IPS-NIHi7 (cell line): Measurements from ENCODE around the gene INMT.

Experiments used
- DNase-seq: peaks from one replicate; pipeline ENCODE4 v3.0.0; 2012; ENCODE audit warnings: mixed read lengths; ENCODE audit errors: extremely low spot score

The INMT gene

DNA sequence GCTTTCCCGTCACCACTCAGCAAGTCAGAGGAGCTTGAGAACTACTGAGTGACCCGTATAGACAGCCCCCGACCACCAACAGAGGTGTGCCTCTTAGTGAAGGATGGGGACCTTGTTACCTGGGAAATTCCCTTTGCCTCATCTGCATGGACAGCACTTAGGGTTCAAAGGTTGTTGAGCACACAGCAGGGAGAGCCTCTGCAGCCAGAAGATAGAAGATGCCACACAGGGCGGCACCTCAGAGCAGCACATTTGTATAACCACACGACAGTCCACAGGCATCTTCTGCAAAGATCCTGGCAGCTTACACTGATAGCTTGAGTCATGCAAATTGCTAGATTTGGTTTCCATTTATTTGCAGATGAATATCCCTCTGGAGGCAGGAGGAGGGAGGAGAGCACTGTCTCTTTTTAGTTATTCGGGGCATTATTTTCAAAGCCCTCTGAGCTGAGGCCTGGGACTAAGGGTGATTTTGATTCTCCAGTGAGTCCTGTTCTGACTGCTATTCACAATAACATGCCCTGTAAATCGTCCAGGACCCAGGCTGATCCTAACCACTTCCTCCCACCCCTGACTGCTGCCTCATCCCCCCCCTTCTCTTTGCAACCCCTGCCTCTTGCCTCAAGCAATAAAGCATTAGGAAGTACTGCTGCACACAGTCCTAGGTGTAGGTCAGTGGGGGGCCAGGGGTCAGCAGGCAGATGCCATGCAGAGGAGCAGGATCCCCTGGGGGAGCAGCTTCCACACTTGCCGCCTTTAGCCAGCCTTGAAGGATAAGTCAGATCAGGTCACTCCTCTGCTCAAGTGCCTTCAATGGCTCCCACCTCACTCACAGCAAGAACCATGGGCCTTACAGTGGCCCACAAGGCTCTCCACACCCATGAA lies 24.6 kb upstream of the INMT start:
- no peak for DNase-seq

DNA sequence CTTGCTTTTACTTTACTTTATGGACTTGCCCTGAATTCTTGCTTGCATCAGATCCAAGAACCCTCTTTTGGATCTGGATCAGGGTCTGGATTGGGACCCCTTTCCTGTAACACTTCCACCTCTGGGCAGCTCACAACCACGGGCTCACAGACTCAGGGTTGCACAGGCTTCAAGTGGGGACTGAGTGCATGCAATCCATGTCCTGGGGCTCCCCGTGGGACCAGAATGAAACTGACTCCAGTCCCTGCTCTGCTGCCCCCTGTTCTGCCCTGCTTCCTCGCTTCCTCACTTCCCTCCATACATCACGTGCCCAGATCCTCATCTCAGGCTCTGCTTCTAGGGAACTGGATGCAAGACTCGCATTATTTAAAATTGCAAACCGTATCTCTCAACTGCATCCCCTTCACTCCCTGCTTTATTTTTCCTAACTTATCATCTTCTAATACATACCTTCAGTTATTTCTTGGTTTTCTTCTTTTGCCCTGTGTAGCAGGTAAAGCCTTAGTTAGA lies 23.3 kb upstream of the INMT start:
- DNase-seq, result no peak

DNA sequence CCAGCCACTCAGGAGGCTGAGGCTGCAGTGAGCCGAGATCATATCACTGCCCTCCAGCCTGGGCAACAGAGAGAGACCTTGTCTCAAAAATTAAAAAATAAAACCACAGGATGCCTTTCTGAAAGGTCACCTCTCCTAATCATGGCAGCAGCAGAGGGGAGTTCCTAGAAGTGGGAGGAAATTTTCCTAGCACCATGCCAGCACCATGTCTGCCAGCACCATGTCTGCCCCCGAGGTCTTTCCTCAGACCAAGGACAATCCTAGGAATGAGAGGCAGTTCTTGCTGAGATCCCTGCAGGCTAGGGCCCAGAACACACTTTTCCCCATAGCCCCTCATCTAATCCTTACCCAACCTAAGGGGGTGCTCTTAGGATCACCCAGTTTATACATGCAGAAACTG lies 22.3 kb upstream of the INMT start:
- DNase-seq, result no peak

DNA sequence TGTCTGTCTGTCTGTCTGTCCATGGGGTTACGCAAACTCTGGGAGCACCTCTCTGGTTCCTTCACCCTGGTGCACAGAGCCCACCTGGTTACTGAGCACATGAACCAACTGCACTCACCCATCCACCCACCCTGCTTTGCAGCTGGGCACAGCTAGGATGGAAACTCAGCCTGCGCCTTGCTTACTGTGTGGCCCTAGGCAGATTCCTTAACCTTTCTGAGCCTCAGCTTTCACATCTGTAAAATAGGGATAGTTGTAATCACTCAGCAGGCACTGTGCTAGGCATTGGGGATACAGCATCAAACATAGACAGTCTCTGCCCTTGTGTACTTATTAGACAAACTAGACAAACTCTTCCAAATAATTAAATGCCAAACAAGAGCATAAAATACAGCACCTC lies 21.8 kb upstream of the INMT start:
- no peak for DNase-seq

DNA sequence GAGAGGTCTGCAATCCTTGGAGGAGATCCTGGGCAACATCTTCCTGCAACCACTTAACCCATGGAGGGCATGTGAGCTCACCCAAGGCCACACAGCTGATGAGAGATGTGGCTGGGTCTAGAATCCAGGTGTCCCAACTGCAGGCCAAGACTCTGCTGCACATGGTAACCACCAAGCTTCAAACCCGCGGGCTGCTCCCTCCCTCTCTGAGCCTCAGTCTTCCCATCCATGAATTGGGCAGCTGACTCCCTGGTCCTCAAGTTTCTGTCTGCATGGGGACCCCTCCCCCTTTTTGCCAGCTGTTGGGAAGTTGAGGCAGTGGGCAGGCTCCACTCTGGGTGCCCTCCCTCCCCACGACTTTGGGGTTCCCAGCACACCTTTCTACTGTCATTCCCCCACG lies 20.9 kb upstream of the INMT start:
- DNase-seq, result no peak

DNA sequence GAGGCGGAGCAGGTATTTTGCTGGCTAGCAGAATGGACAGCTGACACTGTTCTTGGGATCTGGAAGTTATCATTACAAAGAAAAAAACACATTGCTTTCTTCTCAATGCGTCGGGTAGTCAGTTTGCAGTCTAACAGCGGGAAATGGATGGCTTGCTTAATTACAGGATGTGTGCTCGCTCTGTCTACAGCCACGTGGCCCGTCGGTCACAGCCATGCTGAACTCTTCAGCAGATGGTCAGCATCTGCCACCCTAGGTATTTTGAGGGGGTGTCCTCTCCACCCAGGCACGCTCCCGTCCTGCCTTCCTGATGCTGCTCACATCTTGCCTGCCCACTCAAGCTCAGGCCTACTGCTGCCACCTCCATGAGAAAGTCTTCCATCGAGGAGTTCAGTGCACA lies 20.4 kb upstream of the INMT start:
- no peak for DNase-seq

DNA sequence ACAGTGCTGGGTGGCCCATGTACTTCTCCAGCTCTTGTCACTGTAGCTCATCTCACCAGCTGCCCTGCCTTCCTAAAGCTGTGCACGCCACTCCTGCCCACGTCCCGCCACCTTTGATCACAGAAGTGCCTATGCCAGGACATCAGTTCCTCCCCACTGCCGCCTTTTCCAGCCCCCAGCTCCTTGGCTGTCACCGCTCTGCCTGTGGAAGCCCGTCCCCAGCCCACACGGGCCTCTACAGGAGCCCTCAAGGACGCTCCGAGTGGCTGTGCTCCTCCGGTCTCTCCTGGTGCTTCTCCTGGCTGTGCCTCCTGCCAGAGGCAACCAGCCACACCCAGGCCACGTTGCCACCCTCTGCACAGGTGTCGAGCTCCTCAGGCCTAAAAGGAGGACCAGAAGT lies 19.3 kb upstream of the INMT start:
- no peak for DNase-seq

DNA sequence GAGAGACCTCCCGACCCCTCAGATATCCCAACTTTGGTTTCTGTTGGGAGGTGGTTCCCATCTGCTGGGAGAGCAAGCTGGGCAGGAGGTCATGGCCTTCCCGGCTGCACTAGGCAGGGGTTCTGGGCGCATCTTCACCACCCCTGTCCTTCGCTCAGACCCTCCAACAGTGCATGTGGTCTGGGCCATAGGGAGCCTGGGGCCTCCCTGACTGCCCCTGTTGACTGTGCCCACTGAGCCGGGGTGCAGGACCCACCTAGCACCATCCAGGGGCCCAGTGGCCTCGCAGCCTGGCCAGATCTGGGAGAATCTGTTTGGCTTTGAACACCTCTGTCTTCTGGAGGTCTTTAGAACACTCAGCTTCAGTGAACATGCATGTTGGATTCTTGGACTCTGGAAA lies 18.7 kb upstream of the INMT start:
- DNase-seq, result no peak

DNA sequence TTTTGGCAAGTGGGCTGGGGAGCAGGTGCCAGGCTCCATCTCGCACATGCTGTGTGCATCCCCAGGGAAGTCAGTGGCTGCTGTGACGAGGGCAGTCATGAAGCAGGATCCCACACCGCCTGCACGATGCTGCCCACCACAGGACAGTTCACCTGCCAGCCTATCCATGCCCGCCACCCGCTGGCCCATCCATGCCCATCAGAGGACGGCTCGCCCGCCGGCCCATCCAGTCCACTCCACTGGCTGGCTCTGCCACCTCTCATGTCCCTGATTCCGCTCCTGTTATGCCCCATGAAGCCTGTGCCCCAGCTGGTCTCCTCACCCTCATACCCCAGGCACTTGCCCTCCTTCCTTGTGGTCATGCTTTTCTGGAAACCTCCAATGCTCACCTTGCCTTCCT lies 18.2 kb upstream of the INMT start:
- DNase-seq, result no peak

DNA sequence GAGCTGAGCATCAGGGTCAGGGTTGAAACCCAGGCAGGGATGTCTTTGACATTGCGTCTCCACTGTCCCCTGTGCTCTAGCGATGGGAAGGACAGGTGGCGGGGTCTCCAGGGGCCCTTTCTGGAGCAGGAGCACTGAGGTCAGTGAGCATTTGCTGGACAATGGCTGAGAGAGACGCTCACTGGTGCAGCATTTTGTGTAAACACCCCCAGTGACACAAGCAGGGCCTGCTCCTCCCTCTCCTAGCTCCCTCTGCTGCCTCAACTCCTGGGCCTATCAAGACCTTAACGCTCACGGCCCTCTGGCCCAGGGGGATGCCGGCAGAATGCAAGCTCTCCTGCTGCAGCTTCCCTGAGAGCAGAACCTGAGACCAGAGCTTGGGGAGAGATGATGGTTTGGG lies 17.4 kb upstream of the INMT start:
- no peak for DNase-seq

DNA sequence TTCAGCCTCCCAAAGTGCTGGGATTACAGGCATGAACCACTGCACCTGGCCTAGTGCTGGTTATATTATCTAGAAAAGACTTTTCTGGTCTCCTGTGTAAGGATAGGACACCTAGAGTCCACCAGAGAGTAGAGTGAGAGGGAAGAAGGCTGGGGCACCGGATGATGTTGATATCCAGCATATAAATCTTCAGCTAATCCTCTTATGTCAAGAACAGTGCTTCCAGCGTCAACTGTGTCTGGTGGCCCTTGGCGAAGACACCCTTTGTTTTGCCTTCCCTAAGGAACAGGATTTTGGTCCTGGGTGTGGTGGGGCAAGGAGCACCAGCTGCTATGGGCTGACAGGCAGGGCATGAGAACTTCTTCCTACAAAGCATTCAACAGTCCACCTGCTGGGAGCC lies 16.3 kb upstream of the INMT start:
- DNase-seq, result no peak

DNA sequence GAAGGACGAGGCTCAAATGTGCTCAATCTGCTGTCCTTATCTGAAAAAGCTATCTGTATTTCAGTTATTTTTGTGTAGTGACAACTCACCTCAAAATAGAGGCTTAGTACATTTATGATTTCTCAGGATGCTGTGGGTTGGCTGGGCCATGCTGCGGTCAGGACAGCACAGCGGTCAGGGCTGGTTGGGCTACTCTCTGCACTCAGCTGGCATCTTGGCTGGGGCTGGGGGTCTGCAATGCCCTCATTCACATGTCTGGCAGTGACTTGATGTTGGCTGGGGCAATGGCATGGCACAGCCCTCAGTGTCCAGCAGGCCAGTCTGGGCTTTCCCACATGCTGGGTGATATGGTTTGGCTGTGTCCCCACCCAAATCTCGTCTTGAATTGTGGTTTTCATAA lies 15.6 kb upstream of the INMT start:
- no peak for DNase-seq

DNA sequence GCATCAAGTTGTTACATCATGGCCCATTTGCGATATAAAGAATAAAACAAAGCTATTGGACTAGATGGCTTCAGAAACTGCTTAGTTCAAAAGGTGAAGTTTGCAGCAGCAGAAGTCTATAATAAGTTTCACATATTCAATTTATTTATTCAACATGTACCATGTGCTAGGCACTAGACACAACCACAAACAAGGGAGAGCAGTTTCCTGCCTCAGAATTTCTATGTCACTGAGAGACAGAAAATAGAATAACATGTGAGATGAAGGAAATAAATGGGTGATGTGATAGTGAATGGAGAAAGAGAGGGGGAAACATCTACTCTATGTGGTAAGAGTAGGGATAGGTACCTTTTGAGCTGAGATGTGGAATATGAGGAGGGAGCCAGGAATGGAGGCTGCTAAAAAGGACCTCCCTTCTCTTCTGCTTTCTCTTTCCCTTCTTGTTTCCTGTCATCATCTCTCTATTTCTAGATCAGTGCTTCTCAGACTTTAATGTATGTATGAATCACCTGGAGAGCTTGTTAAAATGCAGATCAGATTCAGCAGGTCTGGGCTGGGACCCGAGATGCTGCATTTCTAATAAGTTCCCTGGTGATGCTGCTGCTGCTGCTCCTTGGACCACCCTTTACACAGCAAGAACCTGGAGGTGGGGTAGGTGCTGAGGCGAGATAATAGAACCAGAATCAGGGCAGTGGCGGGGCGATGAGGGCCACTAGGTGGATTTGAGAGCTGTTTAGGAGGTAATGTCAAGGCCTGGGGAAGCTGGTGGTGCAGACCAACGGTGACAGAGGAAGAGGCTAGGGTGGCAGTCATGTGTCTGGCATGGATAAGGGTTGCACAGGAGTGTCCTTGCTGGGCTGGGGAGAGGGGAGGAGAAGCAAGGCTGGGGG lies 13.7 kb upstream of the INMT start:
- DNase-seq, result no peak

DNA sequence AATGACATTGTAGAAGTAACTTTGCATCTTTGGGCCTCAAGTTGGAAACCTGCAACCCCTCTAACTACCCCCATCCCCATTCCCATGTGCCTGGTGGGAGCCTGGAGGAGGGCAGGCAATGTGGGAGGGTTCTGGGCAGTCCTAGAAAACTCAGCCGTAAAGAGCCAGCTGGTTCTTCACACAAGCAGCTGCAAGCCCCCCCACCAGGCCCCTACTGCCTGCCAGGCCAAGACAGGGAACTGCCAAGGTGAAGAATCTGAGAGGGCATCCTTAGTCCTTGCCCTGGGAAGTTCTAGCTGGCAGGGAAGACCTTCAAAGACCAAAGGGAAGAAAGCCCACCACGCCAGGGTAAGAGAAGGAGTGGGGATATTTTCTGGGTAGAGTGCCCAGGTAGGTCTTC lies 12.2 kb upstream of the INMT start:
- no peak for DNase-seq

DNA sequence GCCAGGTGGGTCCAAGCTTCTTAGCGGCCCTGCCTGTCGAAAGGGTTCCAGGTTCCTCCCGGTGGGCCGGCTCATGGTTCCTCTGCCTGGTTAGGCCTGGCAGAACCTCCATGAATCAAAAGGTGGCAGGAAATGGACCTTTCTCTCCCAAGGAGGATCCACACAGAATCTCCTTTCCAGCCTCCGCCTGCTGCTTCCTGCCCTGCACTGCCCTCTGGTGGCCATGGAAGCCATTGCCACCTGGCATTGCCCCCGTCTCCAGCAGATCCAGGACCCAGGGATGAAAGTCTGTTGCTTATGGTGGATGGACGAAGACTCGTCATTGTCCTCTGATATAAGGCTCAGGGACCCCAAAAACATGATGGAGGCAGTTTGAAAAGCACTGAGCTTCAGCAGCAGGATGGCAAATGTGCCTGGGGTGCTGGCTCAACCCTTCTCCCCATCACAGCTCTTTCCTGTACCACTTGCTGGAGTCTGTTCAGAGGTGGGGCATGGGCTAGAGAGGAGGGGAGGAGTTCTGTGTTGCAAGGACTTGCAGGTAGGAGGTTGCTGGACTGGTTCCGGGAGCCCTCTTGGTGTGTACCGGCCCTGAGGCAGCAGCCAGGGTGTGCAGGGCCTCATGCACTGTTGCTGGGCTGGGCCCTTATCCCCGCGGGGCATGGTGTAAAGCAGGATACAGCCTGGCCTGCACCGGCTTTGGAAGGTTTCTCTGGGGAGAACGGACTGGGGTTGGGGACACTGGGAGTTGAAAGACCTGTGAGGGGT lies 11.3 kb upstream of the INMT start:
- DNase-seq, result peak; percentile 95

DNA sequence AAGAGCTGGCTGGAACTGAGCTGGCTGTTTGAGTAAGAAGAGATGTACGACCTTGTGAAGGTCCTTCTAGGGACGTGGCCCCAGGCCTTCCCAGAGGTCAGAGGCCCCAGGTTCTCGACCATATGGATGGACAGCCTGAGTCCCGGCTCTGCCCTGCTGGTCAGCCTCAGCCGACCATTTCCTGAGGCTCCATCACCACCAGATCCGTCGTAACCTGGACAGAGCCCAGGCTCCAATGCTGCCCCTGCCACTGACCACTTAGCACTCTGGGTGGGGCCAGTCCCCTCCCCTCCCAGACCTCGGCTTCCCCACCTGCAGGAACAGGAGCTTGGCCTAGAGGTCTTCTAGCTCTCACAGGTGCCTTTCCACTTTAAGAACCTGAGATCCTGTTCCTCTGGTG lies 10.6 kb upstream of the INMT start:
- DNase-seq, result no peak

DNA sequence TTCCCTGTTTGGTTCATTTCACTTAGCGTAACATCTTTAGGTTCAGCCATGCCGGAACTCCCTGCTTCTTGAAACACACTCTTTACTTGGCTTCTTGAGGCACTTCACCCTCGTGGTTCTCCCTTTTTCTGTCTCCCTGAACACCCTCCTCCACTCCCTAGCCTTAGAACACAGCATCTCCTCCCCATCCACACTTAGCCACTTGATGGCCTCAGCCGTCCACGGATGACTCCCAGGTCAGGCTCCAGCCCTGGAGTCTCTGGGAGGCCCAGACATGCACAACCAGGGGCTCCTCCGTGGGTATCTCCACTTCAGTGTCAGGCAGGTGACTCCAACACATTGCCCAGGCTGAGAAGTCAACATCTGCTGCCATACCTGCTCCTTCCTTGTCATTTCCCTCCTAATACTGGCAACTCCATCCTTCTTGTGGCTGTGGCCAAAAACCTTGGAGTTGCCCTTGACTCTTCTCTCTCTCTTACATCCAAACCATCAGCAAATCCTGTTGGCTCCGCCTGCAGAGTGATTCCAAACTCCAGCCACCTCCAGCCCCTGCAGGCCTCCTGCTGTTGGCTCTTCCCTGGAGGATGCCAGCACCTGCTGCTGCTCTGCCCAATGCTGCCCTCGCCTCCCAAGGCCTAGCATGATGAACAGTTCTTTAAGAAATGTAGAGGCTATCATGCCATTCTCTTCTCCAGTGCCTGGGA lies 8.4 kb upstream of the INMT start:
- DNase-seq, result no peak

DNA sequence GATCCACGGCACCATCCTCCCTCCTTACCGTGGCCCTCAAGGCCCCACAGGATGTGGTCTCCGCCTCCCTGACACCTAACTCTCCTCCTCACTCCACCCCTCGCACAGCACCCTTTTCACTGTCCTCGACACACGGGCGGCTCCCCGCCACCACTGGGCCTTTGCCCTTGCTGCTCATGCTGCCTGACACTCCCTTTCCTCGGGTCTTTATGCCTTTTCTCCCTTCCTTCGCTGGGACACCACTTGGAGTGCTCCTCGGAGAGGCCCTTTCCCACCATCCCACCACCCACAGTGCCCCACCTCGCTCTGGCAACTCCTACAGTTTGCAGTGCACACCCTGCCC lies 7.9 kb upstream of the INMT start:
- DNase-seq, result no peak

DNA sequence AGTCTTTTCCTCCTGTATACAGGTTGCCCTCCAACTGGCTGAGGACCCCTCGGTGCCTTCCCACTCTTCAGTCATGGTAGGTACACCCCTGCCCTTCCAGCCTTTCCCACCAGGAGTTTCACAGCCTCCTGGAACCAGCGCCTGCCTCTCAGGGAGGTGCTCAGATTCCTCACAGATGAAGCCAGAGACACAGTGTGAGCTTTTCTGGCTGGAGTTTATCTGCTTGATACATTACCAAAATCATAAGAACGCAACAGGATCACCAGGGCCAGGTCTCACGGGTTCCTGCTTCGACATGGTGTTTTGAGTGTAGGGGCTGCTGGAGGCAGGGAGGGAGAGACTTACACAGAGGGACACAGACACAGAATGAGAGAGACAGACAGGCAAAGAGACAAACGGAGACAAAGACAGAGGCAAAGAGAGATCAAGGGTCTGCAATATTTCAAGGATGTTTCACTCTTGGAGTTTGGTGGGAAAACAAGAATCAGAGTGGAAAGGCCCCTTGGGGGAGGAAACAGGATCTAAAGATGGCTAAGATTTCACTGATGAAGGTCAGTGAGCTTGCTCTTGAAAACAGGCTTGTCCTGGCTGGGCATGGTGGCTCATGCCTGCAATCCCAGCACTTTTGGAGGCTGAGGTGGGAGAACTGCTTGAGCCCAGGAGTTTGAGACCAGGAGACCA lies 6.5 kb upstream of the INMT start:
- no peak for DNase-seq

DNA sequence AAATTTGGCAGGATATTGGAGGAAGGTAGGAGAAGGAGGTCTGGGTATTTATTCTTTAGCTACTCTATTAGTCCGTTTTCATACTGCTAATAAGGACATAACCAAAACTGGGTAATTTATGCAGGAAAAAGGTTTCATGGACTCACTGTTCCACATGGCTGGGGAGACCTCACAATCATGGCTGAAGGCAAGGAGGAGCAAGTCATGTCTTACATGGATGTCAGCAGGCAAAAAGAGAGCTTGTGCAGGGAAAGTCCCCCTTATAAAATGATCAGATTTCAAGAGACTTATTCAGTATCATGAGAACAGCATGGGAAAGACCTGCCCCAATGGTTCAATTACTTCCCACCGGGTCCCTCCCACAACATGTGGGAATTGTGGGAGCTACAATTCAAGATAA lies 1.9 kb upstream of the INMT start:
- DNase-seq, result no peak
